K562 (cell line): ENCODE results near the gene RNF181. TPM values are rescaled to one million over a fixed set of nuclear protein-coding genes. Genes with fewer than 3 reads are reported as not detected.
A peak's percentile ranks its signal among the peaks of the same experiment; 100 is the strongest.

ENCODE experiments used
- BRF1 ChIP-seq: IDR thresholded peaks from 3 replicates; pipeline ENCODE4 v1.6.1; 2011; ENCODE audit warnings: borderline replicate concordance, mild to moderate bottlenecking; ENCODE audit not compliant: insufficient read length; ENCODE audit errors: extremely low read depth
- CREB1 ChIP-seq, 2 experiments: sonication (generic) in 1 of 2; formaldehyde crosslinking in 1 of 2; IDR thresholded peaks; 2 replicates each; pipeline versions ENCODE4 v1.6.1 to v1.8.0; 2012 to 2022; ENCODE audit warnings: inconsistent platforms in 1 of 2, mild to moderate bottlenecking in 1 of 2, missing genetic modification reagents in 1 of 2, moderate library complexity in 1 of 2
- CTBP1 ChIP-seq: fragments of 450-650 bp; IDR thresholded peaks from 2 replicates; pipeline ENCODE4 v1.6.1; 2016; ENCODE audit warnings: borderline replicate concordance
- DNMT1 ChIP-seq: fragments of 450-650 bp; IDR thresholded peaks from 2 replicates; pipeline ENCODE4 v1.6.1; 2016; ENCODE audit warnings: antibody characterized with exemption, mild to moderate bottlenecking
- ELF1 ChIP-seq: fragments of 200-800 bp; sonication (Bioruptor generic); IDR thresholded peaks from 2 replicates; pipeline ENCODE4 v1.6.1; 2016; ENCODE audit warnings: missing genetic modification characterization, missing compliant biosample characterization
- HCFC1 ChIP-seq: IDR thresholded peaks from 2 replicates; pipeline ENCODE4 v1.6.1; 2012; ENCODE audit warnings: low read depth, low read length, improper control_type of control experiment
- HMGN3 ChIP-seq: IDR thresholded peaks from 2 replicates; pipeline ENCODE4 v1.6.1; 2011; ENCODE audit warnings: borderline replicate concordance, low read depth, mild to moderate bottlenecking, mixed read lengths, low read length; ENCODE audit not compliant: insufficient read length; ENCODE audit errors: extremely low read depth
- NFRKB ChIP-seq: fragments of 450-650 bp; IDR thresholded peaks from 2 replicates; pipeline ENCODE4 v1.6.1; 2016; ENCODE audit warnings: low read depth
- POLR2A ChIP-seq: fragments of 450-650 bp; conservative IDR thresholded peaks from 2 replicates; pipeline ENCODE4 v1.6.1; 2016
- RBBP5 ChIP-seq: fragments of 200-600 bp; sonication (generic); IDR thresholded peaks from 2 replicates; pipeline ENCODE4 v1.6.1; 2012; ENCODE audit warnings: borderline replicate concordance, mild to moderate bottlenecking, low read length, control low read depth, inconsistent platforms; ENCODE audit not compliant: insufficient read depth, poor library complexity, severe bottlenecking
- RCOR1 ChIP-seq, 2 experiments: IDR thresholded peaks; 2 replicates each; pipeline ENCODE4 v1.6.1; 2012; ENCODE audit warnings: low read depth in 2 of 2, low read length in 2 of 2, borderline replicate concordance in 1 of 2, improper control_type of control experiment in 1 of 2
- RFX7 ChIP-seq: fragments of 250-450 bp; sonication (Bioruptor Pico); IDR thresholded peaks from 2 replicates; pipeline ENCODE4 v1.5.1; 2021; ENCODE audit warnings: mild to moderate bottlenecking
- SMAD4 ChIP-seq: fragments of 250-450 bp; sonication (Bioruptor Pico); conservative IDR thresholded peaks from 2 replicates; pipeline ENCODE4 v1.8.0; 2021; ENCODE audit warnings: inconsistent platforms, mild to moderate bottlenecking, moderate library complexity
- SMARCE1 ChIP-seq: fragments of 450-650 bp; IDR thresholded peaks from 2 replicates; pipeline ENCODE4 v1.7.1; 2016; ENCODE audit warnings: mild to moderate bottlenecking
- SP2 ChIP-seq: IDR thresholded peaks from 2 replicates; pipeline ENCODE4 v1.6.1; 2011; ENCODE audit warnings: mild to moderate bottlenecking, low read depth, low read length, moderate library complexity; ENCODE audit not compliant: poor library complexity, severe bottlenecking; ENCODE audit errors: extremely low read depth
- STAT5A ChIP-seq: IDR thresholded peaks from 2 replicates; pipeline ENCODE4 v1.6.1; 2012; ENCODE audit warnings: low read length, inconsistent platforms, borderline replicate concordance
- TAF1 ChIP-seq: IDR thresholded peaks from 2 replicates; pipeline ENCODE4 v1.6.1; 2011; ENCODE audit warnings: mild to moderate bottlenecking, low read length, moderate library complexity; ENCODE audit not compliant: insufficient read depth, control insufficient read depth, severe bottlenecking; ENCODE audit errors: extremely low read depth
- ZFP1 ChIP-seq: fragments of 450-650 bp; formaldehyde crosslinking; IDR thresholded peaks from 2 replicates; pipeline ENCODE4 v1.4.0; 2020; ENCODE audit warnings: mild to moderate bottlenecking, mixed read lengths
- ZFP30 ChIP-seq: fragments of 250-450 bp; sonication (Bioruptor Pico); IDR thresholded peaks from 2 replicates; pipeline ENCODE4 v1.8.0; 2022; ENCODE audit warnings: moderate library complexity, mild to moderate bottlenecking, inconsistent platforms, borderline replicate concordance
- ZNF232 ChIP-seq: sonication (generic); formaldehyde crosslinking; IDR thresholded peaks from 2 replicates; pipeline ENCODE4 v1.8.0; 2022; ENCODE audit warnings: mild to moderate bottlenecking, missing genetic modification reagents
- polyA plus RNA-seq, 8 experiments: library from polyadenylated mRNA; depleted of rRNA in 4 of 8; stranded (reverse) in 5 of 8; unstranded in 3 of 8; fragments of >200 nt; fragmentation: Nextera tagmentation in 2 of 8; fragmentation: Illumina TruSeq in 1 of 8; extraction: Ambion mirVana in 2 of 8; extraction: Trizol in 1 of 8; gene quantifications; 2 replicates each; pipeline versions ENCODE4 v1.2.1 to v1.2.3, GENCODE V29; 2011 to 2014; ENCODE audit warnings: inconsistent platforms in 1 of 8, missing spikeins in 1 of 8
- total RNA-seq, 7 experiments: library from RNA; depleted of rRNA in 6 of 7; stranded (reverse); fragments of >200 nt in 6 of 7; fragmentation: Illumina TruSeq in 2 of 7; extraction: Trizol in 2 of 7; gene quantifications; 2 replicates each; pipeline versions ENCODE4 v1.2.1 to v1.2.3, GENCODE V29; 2011 to 2021; ENCODE audit warnings: low replicate concordance in 1 of 7
- TF ChIP-seq, protein P1 (sequence below): fragments of 250-450 bp; sonication (Bioruptor Pico); IDR thresholded peaks from 2 replicates; pipeline ENCODE4 v1.5.0; 2021; ENCODE audit warnings: mild to moderate bottlenecking, borderline replicate concordance
- TF ChIP-seq, protein P2 (sequence below): fragments of 250-450 bp; sonication (Bioruptor Pico); IDR thresholded peaks from 2 replicates; pipeline ENCODE4 v1.4.0; 2020
- TF ChIP-seq, protein P3 (sequence below): fragments of 250-450 bp; sonication (Bioruptor Pico); IDR thresholded peaks from 2 replicates; pipeline ENCODE4 v1.5.0; 2020; ENCODE audit warnings: mild to moderate bottlenecking

Gene RNF181
- total and polyA plus RNA-seq, 9 of the 15 experiments (the other 6 are each of a cell fraction or from before 2014, with no cell fraction given): 139 to 492 (median 253) TPM

DNA sequence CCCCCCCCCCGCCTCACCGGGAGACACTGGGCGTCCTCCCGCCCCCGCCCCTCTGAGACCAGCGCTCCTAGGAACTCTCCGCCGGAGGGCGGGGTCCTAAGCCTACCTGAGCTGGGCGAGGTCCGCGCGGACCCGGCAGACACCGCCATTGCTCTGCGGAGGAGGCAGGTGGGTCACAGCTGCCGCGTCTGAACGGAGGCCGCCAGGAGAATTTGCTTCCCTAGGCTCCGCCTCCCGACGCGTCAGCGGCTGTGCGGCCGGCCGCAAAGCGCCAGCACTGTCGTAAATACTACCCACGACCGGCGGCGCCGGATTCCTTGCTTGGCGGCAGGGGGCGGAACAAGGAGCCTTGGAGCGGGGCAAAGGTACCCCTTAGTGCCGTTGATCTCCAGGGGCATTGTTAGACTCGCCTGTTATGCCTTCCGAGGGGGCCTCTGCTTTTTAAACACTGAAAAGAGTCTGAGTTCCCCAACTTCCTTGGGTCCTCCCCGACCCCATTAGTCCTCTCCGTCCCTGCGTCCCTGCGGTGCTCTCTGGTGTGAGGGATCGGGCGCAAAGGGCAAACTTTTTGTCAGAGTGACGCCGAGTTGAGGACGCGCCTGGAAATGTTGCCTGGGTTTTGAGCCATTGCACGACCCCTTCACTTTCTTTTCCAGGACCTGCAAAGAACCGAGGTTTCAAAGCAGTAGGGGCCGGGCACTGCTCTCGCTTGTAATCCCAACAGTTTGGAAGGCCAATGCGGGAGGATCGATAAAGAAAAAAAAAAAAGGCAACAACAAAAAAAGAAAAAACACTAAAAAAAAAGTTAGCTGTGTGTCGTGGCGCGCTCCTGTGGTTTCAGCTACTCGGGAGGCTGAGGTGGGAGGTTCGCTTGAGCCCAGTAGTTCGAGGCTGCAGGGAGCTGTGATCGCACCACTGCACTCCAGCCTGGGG lies 34.0 kb upstream of the RNF181 start, which contains the start of gene GGCX (continued):
- TF ChIP-seq SP2: no peak
- peak; percentile 95 for TF ChIP-seq HMGN3
- no peak for TF ChIP-seq BRF1
- peak; percentile 92 for TF ChIP-seq CREB1 (IDR thresholded peaks at IDR 0.05)
- TF ChIP-seq CREB1 (CRISPR knock-in tag; IDR thresholded peaks at IDR 0.05): peak; percentile 89
- no peak for TF ChIP-seq RFX7 (CRISPR knock-in tag)
- TF ChIP-seq HCFC1: peak; percentile 70
- peak; percentile 82 for TF ChIP-seq TAF1
- 0 out of 4 replicates have a peak, but pooled peaks of 1 of the 2 experiments have one; percentile 5 for TF ChIP-seq RCOR1 (IDR thresholded peaks at IDR 0.05; ENCODE audit: borderline replicate concordance in 1 of 2, low read depth in 2 of 2, low read length in 2 of 2)
- TF ChIP-seq DNMT1: no peak
- TF ChIP-seq, protein P1, sequence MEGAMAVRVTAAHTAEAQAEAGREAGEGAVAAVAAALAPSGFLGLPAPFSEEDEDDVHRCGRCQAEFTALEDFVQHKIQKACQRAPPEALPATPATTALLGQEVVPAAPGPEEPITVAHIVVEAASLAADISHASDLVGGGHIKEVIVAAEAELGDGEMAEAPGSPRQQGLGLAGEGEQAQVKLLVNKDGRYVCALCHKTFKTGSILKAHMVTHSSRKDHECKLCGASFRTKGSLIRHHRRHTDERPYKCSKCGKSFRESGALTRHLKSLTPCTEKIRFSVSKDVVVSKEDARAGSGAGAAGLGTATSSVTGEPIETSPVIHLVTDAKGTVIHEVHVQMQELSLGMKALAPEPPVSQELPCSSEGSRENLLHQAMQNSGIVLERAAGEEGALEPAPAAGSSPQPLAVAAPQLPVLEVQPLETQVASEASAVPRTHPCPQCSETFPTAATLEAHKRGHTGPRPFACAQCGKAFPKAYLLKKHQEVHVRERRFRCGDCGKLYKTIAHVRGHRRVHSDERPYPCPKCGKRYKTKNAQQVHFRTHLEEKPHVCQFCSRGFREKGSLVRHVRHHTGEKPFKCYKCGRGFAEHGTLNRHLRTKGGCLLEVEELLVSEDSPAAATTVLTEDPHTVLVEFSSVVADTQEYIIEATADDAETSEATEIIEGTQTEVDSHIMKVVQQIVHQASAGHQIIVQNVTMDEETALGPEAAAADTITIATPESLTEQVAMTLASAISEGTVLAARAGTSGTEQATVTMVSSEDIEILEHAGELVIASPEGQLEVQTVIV (CRISPR knock-in tag): peak; percentile 99
- TF ChIP-seq ZFP1 (CRISPR knock-in tag): no peak
- TF ChIP-seq ZFP30 (CRISPR knock-in tag): no peak
- peak; percentile 35; the same call in 1 of the 2 replicates for TF ChIP-seq SMAD4
- TF ChIP-seq POLR2A: peak; percentile 95
- TF ChIP-seq SMARCE1: peak; percentile 42; the same call in 1 of the 2 replicates
- no peak for TF ChIP-seq ZNF232
- TF ChIP-seq STAT5A: no peak
- peak; percentile 68 for TF ChIP-seq NFRKB
- TF ChIP-seq, protein P2, sequence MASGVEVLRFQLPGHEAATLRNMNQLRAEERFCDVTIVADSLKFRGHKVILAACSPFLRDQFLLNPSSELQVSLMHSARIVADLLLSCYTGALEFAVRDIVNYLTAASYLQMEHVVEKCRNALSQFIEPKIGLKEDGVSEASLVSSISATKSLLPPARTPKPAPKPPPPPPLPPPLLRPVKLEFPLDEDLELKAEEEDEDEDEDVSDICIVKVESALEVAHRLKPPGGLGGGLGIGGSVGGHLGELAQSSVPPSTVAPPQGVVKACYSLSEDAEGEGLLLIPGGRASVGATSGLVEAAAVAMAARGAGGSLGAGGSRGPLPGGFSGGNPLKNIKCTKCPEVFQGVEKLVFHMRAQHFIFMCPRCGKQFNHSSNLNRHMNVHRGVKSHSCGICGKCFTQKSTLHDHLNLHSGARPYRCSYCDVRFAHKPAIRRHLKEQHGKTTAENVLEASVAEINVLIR (CRISPR knock-in tag): peak; percentile 82
- peak; percentile 72 for TF ChIP-seq RBBP5
- TF ChIP-seq CTBP1: peak; percentile 80
- TF ChIP-seq, protein P3, sequence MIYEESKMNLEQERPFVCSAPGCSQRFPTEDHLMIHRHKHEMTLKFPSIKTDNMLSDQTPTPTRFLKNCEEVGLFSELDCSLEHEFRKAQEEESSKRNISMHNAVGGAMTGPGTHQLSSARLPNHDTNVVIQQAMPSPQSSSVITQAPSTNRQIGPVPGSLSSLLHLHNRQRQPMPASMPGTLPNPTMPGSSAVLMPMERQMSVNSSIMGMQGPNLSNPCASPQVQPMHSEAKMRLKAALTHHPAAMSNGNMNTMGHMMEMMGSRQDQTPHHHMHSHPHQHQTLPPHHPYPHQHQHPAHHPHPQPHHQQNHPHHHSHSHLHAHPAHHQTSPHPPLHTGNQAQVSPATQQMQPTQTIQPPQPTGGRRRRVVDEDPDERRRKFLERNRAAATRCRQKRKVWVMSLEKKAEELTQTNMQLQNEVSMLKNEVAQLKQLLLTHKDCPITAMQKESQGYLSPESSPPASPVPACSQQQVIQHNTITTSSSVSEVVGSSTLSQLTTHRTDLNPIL (CRISPR knock-in tag): no peak
- peak; percentile 77 for TF ChIP-seq ELF1 (tag)
